ENCODE data around the gene LRRC4C. TPM values are rescaled to one million over a fixed set of nuclear protein-coding genes. Genes with fewer than 3 reads are reported as not detected.
"Not testable (repeated sequence)": the region's sequence is repeated elsewhere in the genome, so short reads cannot be mapped to it uniquely, and the experiment has no call there.

LRRC4C gene
- total RNA-seq, 1 experiment from 2014 or later: not detected

- in situ Hi-C loops (cut with HindIII; ENCODE audit: low pct_unique_long_range_greater_than_20kb, low sequenced_read_pairs); DNase-seq (ENCODE audit: low read depth, low spot score): not testable (repeated sequence)
Measured at GRCh38 chr11:40192590-40192989, 1266.9 kb downstream of the LRRC4C start.

GRCh38 chr11:40190294-40190693 lies 1269.2 kb downstream of the LRRC4C start:
- in situ Hi-C loops (cut with HindIII; ENCODE audit: low pct_unique_long_range_greater_than_20kb, low sequenced_read_pairs): no loop called here
- DNase-seq (ENCODE audit: low read depth, low spot score): no peak

GRCh38 chr11:40188848-40189247 lies 1270.6 kb downstream of the LRRC4C start:
- no peak for DNase-seq (ENCODE audit: low read depth, low spot score)
- in situ Hi-C loops (cut with HindIII; ENCODE audit: low pct_unique_long_range_greater_than_20kb, low sequenced_read_pairs): no loop called here

- in situ Hi-C loops (cut with HindIII; ENCODE audit: low pct_unique_long_range_greater_than_20kb, low sequenced_read_pairs): no loop called here
- DNase-seq (ENCODE audit: low read depth, low spot score): no peak
Measured at GRCh38 chr11:40187295-40187694, 1272.2 kb downstream of the LRRC4C start.

DNA sequence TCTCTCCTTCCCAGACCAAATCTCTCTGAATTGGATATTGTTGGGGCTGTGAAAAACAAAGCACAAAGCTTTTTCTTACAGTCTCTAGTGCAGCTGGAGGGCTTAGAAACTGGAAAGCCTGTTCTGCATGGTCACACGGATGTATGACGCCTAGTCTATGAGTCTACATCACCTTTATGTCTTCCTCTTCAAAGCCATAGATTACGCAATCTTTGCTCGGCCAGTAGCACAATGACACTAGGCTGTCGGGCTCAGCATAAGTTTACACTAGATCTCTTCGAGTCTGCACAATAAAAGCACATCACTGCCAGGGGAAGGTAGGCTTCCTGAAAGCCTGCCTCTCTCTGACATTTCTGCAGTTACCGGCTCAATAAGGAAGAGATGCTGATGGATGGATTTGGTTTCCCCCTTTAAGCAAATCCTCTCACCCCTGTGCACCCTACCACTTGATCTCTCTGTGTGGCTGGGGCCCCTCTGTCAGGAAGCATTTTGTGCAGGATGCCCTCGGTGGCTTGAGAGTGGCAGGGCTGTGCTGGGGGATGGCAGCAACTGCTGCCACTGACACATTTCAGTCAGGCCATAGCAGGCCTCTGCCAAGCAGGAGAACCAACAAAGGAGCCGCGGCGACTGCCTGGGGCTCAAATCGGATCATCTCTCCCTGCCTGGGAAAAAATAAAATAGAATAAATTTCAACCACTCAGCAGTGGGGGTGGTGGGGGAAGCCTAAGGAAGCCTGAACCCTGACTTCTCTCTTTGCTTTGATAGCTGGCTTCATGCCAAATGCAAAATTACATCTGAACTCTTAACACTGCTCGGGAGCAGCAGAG lies 1272.8 kb downstream of the LRRC4C start:
- in situ Hi-C loops (cut with HindIII; ENCODE audit: low pct_unique_long_range_greater_than_20kb, low sequenced_read_pairs): no loop called here
- DNase-seq (ENCODE audit: low read depth, low spot score): peak; percentile 76

GRCh38 chr11:40185793-40186192 lies 1273.7 kb downstream of the LRRC4C start:
- in situ Hi-C loops (cut with HindIII; ENCODE audit: low pct_unique_long_range_greater_than_20kb, low sequenced_read_pairs): no loop called here
- no peak for DNase-seq (ENCODE audit: low read depth, low spot score)

GRCh38 chr11:40183073-40184064 lies 1276.1 kb downstream of the LRRC4C start:
- DNase-seq (ENCODE audit: low read depth, low spot score): no peak
- in situ Hi-C loops (cut with HindIII; ENCODE audit: low pct_unique_long_range_greater_than_20kb, low sequenced_read_pairs): no loop called here

GRCh38 chr11:40179541-40179940 lies 1279.9 kb downstream of the LRRC4C start:
- DNase-seq (ENCODE audit: low read depth, low spot score): no peak
- in situ Hi-C loops (cut with HindIII; ENCODE audit: low pct_unique_long_range_greater_than_20kb, low sequenced_read_pairs): no loop called here

- in situ Hi-C loops (cut with HindIII; ENCODE audit: low pct_unique_long_range_greater_than_20kb, low sequenced_read_pairs): no loop called here
- DNase-seq (ENCODE audit: low read depth, low spot score): no peak
Measured at GRCh38 chr11:40178470-40178869, 1281.0 kb downstream of the LRRC4C start.

DNA sequence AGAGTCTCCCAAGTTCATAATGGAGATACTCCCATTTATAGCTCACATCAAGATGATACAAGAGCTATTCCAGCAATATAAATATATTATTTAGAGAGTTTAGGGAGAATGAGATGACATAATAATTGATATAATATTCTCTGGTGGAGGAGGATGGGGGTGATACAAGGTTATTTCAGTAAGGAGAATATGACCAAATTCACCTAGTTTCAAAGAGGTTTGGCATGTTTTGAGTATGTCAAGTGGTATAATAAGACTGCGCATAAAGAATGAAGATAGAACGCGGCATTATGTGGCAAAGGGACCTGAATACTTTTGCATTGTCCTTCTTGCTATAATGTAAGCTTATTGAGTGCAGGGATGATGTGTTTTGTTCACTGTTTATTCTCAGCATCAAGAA lies 1283.5 kb downstream of the LRRC4C start:
- in situ Hi-C loops (cut with HindIII; ENCODE audit: low pct_unique_long_range_greater_than_20kb, low sequenced_read_pairs): no loop called here
- DNase-seq (ENCODE audit: low read depth, low spot score): no peak

DNA sequence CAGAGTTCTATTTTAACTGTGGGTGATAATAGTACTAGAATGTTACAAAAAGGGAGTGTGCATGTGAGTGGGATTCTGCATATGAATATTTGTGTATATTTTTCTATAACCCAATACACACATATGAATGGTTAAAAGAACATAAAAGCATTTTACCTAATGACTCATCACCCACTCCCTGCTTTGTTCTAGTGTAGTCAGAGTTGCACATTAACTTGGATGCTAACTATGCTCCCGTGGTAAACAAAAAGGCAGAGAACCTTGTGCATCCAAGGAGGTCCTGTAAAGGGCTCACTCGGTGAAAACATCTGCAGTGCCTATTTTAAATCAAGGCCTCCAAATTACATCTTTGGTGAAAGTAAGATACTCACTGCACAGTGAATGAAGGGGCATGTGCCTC lies 1289.4 kb downstream of the LRRC4C start:
- DNase-seq (ENCODE audit: low read depth, low spot score): no peak
- in situ Hi-C loops (cut with HindIII; ENCODE audit: low pct_unique_long_range_greater_than_20kb, low sequenced_read_pairs): no loop called here

- in situ Hi-C loops (cut with HindIII; ENCODE audit: low pct_unique_long_range_greater_than_20kb, low sequenced_read_pairs): no loop called here
Measured at GRCh38 chr11:40168414-40168813, 1291.0 kb downstream of the LRRC4C start.

GRCh38 chr11:40167805-40168204 lies 1291.6 kb downstream of the LRRC4C start:
- in situ Hi-C loops (cut with HindIII; ENCODE audit: low pct_unique_long_range_greater_than_20kb, low sequenced_read_pairs); DNase-seq (ENCODE audit: low read depth, low spot score): not testable (repeated sequence)

More at GRCh38 chr11:40168414-40168813, 1291.0 kb downstream of the LRRC4C start:
- DNase-seq (ENCODE audit: low read depth, low spot score): no peak

GRCh38 chr11:40166892-40167291 lies 1292.6 kb downstream of the LRRC4C start:
- in situ Hi-C loops (cut with HindIII; ENCODE audit: low pct_unique_long_range_greater_than_20kb, low sequenced_read_pairs): no loop called here

DNA sequence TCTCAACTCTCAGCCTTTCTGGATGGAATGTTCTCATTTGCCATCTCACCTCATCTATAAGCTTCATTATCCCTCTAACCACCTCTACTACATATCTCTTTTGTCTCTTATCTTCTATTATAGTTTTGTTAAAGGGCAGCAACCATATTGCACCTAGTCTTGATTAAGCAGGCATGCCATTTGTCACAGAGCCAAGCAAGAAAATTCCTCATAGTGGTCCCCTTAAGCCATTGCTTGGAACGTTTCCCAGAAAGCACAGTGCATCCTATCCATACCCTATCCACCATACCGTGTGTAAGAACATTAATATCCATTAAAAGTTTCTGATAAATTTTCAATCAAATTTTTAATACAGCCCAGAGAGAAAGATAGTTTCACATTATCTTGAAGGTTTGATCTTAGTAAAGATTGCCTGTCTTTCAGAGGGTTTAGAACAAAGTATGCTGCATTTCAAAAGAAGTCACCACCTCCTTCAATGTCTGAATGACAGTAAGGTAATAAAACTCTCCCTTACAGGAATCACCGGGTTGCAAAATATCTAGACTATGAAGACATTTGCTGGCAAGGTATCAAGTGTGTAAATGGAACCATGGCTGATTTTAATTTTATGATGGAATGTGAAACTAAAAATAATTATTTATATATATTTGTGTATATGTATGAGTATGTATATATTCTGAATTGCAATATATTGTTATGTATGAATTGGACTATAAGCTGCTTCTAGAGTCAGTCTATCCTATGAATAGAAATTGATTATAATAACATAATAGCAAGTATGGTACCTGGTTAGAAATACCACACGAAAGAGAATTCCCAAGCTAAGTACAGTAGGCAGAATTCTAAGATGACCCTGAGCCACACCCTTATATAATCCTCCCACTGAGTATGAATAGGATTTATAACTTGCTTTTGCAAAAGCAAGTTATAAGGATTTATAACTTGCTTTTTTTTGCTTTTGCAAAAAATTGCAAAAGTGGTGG lies 1296.3 kb downstream of the LRRC4C start:
- DNase-seq (ENCODE audit: low read depth, low spot score): no peak
- in situ Hi-C loops (cut with HindIII; ENCODE audit: low pct_unique_long_range_greater_than_20kb, low sequenced_read_pairs): no loop called here

More at GRCh38 chr11:40166892-40167291, 1292.6 kb downstream of the LRRC4C start:
- DNase-seq (ENCODE audit: low read depth, low spot score): no peak

GRCh38 chr11:40161854-40162410 lies 1297.5 kb downstream of the LRRC4C start:
- DNase-seq (ENCODE audit: low read depth, low spot score): no peak
- in situ Hi-C loops (cut with HindIII; ENCODE audit: low pct_unique_long_range_greater_than_20kb, low sequenced_read_pairs): no loop called here

DNA sequence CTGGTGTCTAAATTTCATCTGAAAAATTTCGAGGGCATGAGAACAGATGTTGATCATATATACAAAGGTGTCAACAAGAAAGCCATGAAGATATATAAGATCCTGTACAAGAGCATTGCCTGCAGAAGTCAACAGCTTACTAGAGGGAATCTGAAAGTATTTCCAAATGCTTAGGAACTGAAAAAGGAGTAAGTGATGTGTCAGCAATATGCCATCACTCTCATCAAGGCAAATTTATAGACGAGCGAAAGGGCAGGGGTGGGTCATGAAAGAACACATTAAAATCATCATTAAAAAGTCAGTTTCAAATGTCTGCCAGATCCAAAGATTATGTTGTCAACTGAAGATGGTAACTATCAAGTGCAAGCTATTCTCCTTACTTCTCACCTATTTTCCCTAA lies 1299.0 kb downstream of the LRRC4C start:
- no peak for DNase-seq (ENCODE audit: low read depth, low spot score)
- in situ Hi-C loops (cut with HindIII; ENCODE audit: low pct_unique_long_range_greater_than_20kb, low sequenced_read_pairs): no loop called here

Measured in SK-MEL-5 (cell line).